Measurements from ENCODE around the gene NGRN. TPM values are rescaled to one million over a fixed set of nuclear protein-coding genes. Genes with fewer than 3 reads are reported as not detected.
A peak's percentile ranks its signal among the peaks of the same experiment; 100 is the strongest.

NGRN gene
- total and polyA plus RNA-seq, 7 donors: 188 to 298 (median 212) TPM

GRCh38 chr15:90316139-90316538, 50.7 kb downstream of the NGRN start:
- WGBS, 3 donors: 33 to 48% (median 34%) methylated on average over 4 of the region's 4 CpGs
- no peak for ATAC-seq

GRCh38 chr15:90318591-90318990, 53.1 kb downstream of the NGRN start:
- Histone ChIP-seq H3K9me3 (no peaks in the 10 kb centered on the region), H3K36me3 (ENCODE audit: insufficient read depth in 1 of 2, low read depth in 1 of 2) (no peaks in the 10 kb centered on the region), H3K4me3 (no peak overlapping the region), H3K4me1 (peaks cover 21% of the 10 kb centered on the region), H3K27me3 (ENCODE audit: insufficient read depth in 3 of 3, low read length in 2 of 3) (no peaks in the 10 kb centered on the region), H3K27ac (no peak overlapping the region)
- intact Hi-C loops (cut with DNase I): loop anchor here in 1 of 2 donors (5.0 kb wide), 1 partner anchor 564 kb away; the partner anchor contains the start of gene FES
- ATAC-seq: no peak
- WGBS, 3 donors: 72 to 89% (median 84%) methylated on average over 4 of the region's 4 CpGs
- TF ChIP-seq CTCF (IDR thresholded peaks at IDR 0.05): no peak
- DNase-seq: no peak

More at GRCh38 chr15:90316139-90316538, 50.7 kb downstream of the NGRN start:
- Histone ChIP-seq H3K27ac (peak overlapping the region; percentile 56), H3K36me3 (ENCODE audit: insufficient read depth in 1 of 2, low read depth in 1 of 2) (no peaks in the 10 kb centered on the region), H3K4me3 (no peak overlapping the region), H3K27me3 (ENCODE audit: insufficient read depth in 3 of 3, low read length in 2 of 3) (no peaks in the 10 kb centered on the region), H3K4me1 (peaks cover 21% of the 10 kb centered on the region), H3K9me3 (no peaks in the 10 kb centered on the region)
- TF ChIP-seq CTCF (IDR thresholded peaks at IDR 0.05): no peak
- intact Hi-C loops (cut with DNase I): loop anchor here in 1 of 2 donors (5.0 kb wide), 1 partner anchor 566 kb away; the partner anchor contains the start of gene FES
- DNase-seq: no peak

GRCh38 chr15:90320062-90320884, 54.8 kb downstream of the NGRN start:
- Histone ChIP-seq H3K27me3 (ENCODE audit: insufficient read depth in 3 of 3, low read length in 2 of 3) (no peaks in the 10 kb centered on the region), H3K4me3 (peak overlapping the region; percentile 42), H3K36me3 (ENCODE audit: insufficient read depth in 1 of 2, low read depth in 1 of 2) (no peaks in the 10 kb centered on the region), H3K9me3 (no peaks in the 10 kb centered on the region), H3K4me1 (peaks cover 19% of the 10 kb centered on the region), H3K27ac (peak overlapping the region; percentile 27)
- peak; percentile 90 to 94 (median 92) for ATAC-seq
- intact Hi-C loops (cut with DNase I): loop anchor here (2.0 to 10.0 kb wide), 3 partner anchors 162 to 285 kb away; no protein-coding TSS in a partner anchor
- TF ChIP-seq CTCF (IDR thresholded peaks at IDR 0.05): peak; percentile 97
- 11 to 13% (median 12%) methylated on average over 17 of the region's 17 CpGs for WGBS, 3 donors
- peak; percentile 78 to 90 for DNase-seq

GRCh38 chr15:90320885-90321278, 55.4 kb downstream of the NGRN start:
- Histone ChIP-seq H3K27me3 (ENCODE audit: insufficient read depth in 3 of 3, low read length in 2 of 3) (no peaks in the 10 kb centered on the region), H3K9me3 (no peaks in the 10 kb centered on the region), H3K4me1 (peaks cover 13% of the 10 kb centered on the region), H3K4me3 (no peak overlapping the region), H3K27ac (no peak overlapping the region), H3K36me3 (ENCODE audit: insufficient read depth in 1 of 2, low read depth in 1 of 2) (no peaks in the 10 kb centered on the region)
- no peak for DNase-seq
- WGBS, 3 donors: 78 to 80% (median 79%) methylated on average over 1 of the region's 1 CpG
- TF ChIP-seq CTCF (IDR thresholded peaks at IDR 0.05): no peak
- no peak for ATAC-seq
- intact Hi-C loops (cut with DNase I): loop anchor here (2.0 to 10.0 kb wide), 3 partner anchors 161 to 284 kb away; no protein-coding TSS in a partner anchor

Other genes starting within 250 kb of the NGRN start
- 100 to 1,000 TPM; 513 to 926 (median 752) TPM for gene IDH2, start 163.2 kb upstream of the NGRN start, total RNA-seq
- gene IDH2, start 163.2 kb upstream of the NGRN start, polyA plus RNA-seq: 100 to 1,000 TPM; 365 to 759 (median 405) TPM
- gene SEMA4B, start 64.3 kb upstream of the NGRN start, total RNA-seq: 10 to 100 TPM in 1 of 4 donors, 1 to 10 TPM in 3; 4.4 to 10.8 (median 4.5) TPM
- gene SEMA4B, start 64.3 kb upstream of the NGRN start, polyA plus RNA-seq: 1 to 10 TPM; 1.4 to 3.3 (median 1.8) TPM
- gene CIB1, start 31.7 kb upstream of the NGRN start, total RNA-seq: 10 to 100 TPM; 45.7 to 58.1 (median 56.6) TPM
- gene CIB1, start 31.7 kb upstream of the NGRN start, polyA plus RNA-seq: 100 to 1,000 TPM in 1 of 3 donors, 10 to 100 TPM in 2; 72.0 to 154 (median 96.5) TPM
- 1 to 10 TPM; 1.3 to 4.5 (median 2.6) TPM for gene GDPGP1, start 31.5 kb upstream of the NGRN start, total RNA-seq
- 1 to 10 TPM in 2 of 3 donors, under 1 TPM in 1; 0.96 to 5.9 (median 3.1) TPM for gene GDPGP1, start 31.5 kb upstream of the NGRN start, polyA plus RNA-seq
- gene TTLL13, start 16.1 kb upstream of the NGRN start, total RNA-seq: under 1 TPM in 2 of 4 donors, not detected in 2; 0.08 to 0.69 TPM
- gene TTLL13, start 16.1 kb upstream of the NGRN start, polyA plus RNA-seq: under 1 TPM; 0.03 to 0.13 (median 0.05) TPM
- 10 to 100 TPM in 2 of 4 donors, 1 to 10 TPM in 2; 7.6 to 19.6 (median 11.8) TPM for gene ZNF774, start 86.6 kb downstream of the NGRN start, total RNA-seq
- gene ZNF774, start 86.6 kb downstream of the NGRN start, polyA plus RNA-seq: 1 to 10 TPM; 2.8 to 7.9 (median 4.3) TPM
- 10 to 100 TPM; 39.7 to 72.2 (median 50.6) TPM for gene IQGAP1, start 122.6 kb downstream of the NGRN start, total RNA-seq
- 10 to 100 TPM; 31.1 to 58.7 (median 37.7) TPM for gene IQGAP1, start 122.6 kb downstream of the NGRN start, polyA plus RNA-seq

Data from psoas muscle (tissue), 8 donors.